ENCODE measurements around the gene CAMK2D.

Gene CAMK2D

DNA sequence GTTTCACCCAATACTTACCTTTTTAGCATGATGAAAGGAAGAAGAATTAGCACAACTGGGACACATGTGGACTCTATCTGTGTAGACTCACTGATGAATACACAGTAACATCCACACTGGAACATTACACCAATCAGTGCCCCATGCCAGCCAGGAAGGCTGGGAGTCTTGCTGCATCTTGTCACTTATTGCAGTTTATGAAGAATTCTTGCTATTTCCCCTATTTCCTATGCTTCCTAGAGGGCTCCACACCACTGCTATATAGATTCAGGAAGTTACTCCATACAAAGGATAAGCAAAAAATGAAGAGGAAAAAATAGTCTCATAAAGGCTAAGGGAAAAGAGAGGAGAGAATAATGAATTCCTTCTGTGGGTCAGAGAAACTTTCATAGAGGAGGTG, 201.0 kb downstream of the CAMK2D start:
- ChIA-PET POLR2A (interaction anchor here (0.6 kb wide), 1 partner anchor 64 kb away, joined by 3 read pairs; no protein-coding TSS in a partner anchor), CTCF (no interaction called here)
- Histone ChIP-seq H3K27ac (ENCODE audit: insufficient read depth in 1 of 2, low read depth in 1 of 2, low read length in 2 of 2, poor library complexity in 1 of 2, severe bottlenecking in 2 of 2) (no peak overlapping the region), H3K4me1 (ENCODE audit: control extremely low read depth in 1 of 4, control insufficient read depth in 4 of 4, insufficient read depth in 4 of 4, low read length in 3 of 4) (peaks cover 10 to 23% (median 15%) of the 10 kb centered on the region in 4 experiments), H3K9me3 (ENCODE audit: control extremely low read depth in 1 of 5, control insufficient read depth in 4 of 5, insufficient read depth in 2 of 5, low read depth in 1 of 5, low read length in 4 of 5) (no peaks in the 10 kb centered on the region), H3K27me3 (replicated peaks in 2 of 5; ENCODE audit: control insufficient read depth in 4 of 5, insufficient read depth in 5 of 5, low read length in 4 of 5) (peaks cover 2 to 53% (median 14%) of the 10 kb centered on the region in 5 experiments), H3K36me3 (ENCODE audit: control insufficient read depth in 4 of 4, insufficient read depth in 4 of 4, low read length in 3 of 4) (no peaks in the 10 kb centered on the region), H3K4me3 (ENCODE audit: control insufficient read depth in 1 of 7, extremely low read depth in 1 of 7, insufficient read depth in 4 of 7, low read depth in 2 of 7, low read length in 6 of 7) (no peak overlapping the region)
- DNase-seq, result no peak

DNA sequence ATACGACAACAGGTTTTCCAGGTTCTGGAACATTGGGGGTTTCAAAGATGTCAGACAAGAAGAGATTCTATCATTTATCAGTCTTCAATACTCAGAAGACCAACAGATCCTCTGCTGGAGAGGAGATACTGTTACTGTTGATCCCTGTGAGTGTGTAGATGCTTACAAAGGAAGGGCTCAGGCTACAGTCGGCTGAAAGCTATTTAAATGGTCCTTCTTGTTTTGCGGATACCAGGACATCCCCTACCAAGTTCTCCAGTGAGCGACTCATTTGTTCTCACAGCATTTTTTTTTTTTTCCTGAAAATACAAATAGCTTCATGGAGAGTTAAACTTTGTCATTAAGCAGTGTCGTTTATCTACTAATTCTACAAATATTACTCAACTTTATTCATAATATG, 201.6 kb downstream of the CAMK2D start:
- H3K9me3 ChIP-seq (ENCODE audit: control extremely low read depth in 1 of 5, control insufficient read depth in 4 of 5, insufficient read depth in 2 of 5, low read depth in 1 of 5, low read length in 4 of 5), result no peaks in the 10 kb centered on the region
- H3K4me3 ChIP-seq (ENCODE audit: control insufficient read depth in 1 of 7, extremely low read depth in 1 of 7, insufficient read depth in 4 of 7, low read depth in 2 of 7, low read length in 6 of 7), result no peak overlapping the region
- peaks cover 2 to 55% (median 14%) of the 10 kb centered on the region in 5 experiments for H3K27me3 ChIP-seq (replicated peaks in 2 of 5; ENCODE audit: control insufficient read depth in 4 of 5, insufficient read depth in 5 of 5, low read length in 4 of 5)
- POLR2A ChIA-PET, result interaction anchor here (0.6 kb wide), 1 partner anchor 63 kb away, joined by 3 read pairs; no protein-coding TSS in a partner anchor
- CTCF ChIA-PET, result interaction anchor here (1.1 kb wide), 1 partner anchor 12 kb away, joined by 3 read pairs; no protein-coding TSS in a partner anchor
- H3K4me1 ChIP-seq (ENCODE audit: control extremely low read depth in 1 of 4, control insufficient read depth in 4 of 4, insufficient read depth in 4 of 4, low read length in 3 of 4), result peaks cover 5 to 17% (median 12%) of the 10 kb centered on the region in 4 experiments
- no peak for DNase-seq
- H3K36me3 ChIP-seq (ENCODE audit: control insufficient read depth in 4 of 4, insufficient read depth in 4 of 4, low read length in 3 of 4), result no peaks in the 10 kb centered on the region
- H3K27ac ChIP-seq (ENCODE audit: insufficient read depth in 1 of 2, low read depth in 1 of 2, low read length in 2 of 2, poor library complexity in 1 of 2, severe bottlenecking in 2 of 2), result no peak overlapping the region
- 95% methylated on average over 3 of the region's 5 CpGs for WGBS (ENCODE audit: insufficient coverage)

DNA sequence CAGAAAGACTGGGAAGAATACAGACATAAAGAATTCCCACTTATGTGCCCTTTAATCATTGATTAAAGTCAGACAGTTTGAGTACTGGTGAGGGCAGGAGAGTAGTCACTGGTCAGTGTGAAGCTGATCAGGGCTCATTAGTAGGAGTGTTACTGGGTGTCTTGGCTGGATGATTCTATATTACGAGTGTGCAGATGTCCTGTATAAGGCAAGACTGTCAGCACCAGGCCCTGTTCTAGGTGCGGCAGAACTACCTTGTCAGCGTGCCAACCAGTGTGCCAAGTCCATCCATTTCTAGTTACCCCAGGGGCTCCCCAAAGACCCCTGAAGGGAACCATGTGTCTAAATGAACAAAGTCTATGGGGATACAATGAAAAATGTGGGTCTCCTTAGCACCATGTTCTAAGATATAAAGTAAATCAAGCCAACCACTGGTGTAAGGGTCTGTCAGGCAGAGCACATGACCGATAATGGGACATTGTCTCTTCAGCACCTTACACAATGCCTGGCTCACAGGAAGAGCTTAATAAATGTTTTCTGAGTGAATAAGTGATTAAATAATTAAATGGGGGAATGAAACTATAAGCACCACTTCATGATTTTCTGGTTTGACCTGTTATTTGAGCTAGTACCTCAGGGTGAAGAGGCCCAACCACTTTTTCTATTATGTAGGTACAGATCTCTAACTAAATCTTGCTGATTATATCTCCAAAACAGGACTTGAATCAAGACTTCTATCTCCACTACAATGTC, 205.0 kb downstream of the CAMK2D start:
- Histone ChIP-seq H3K4me3 (ENCODE audit: control insufficient read depth in 1 of 7, extremely low read depth in 1 of 7, insufficient read depth in 4 of 7, low read depth in 2 of 7, low read length in 6 of 7) (no peak overlapping the region), H3K9me3 (ENCODE audit: control extremely low read depth in 1 of 5, control insufficient read depth in 4 of 5, insufficient read depth in 2 of 5, low read depth in 1 of 5, low read length in 4 of 5) (no peaks in the 10 kb centered on the region), H3K27ac (ENCODE audit: insufficient read depth in 1 of 2, low read depth in 1 of 2, low read length in 2 of 2, poor library complexity in 1 of 2, severe bottlenecking in 2 of 2) (no peak overlapping the region), H3K4me1 (ENCODE audit: control extremely low read depth in 1 of 4, control insufficient read depth in 4 of 4, insufficient read depth in 4 of 4, low read length in 3 of 4) (no peaks in the 10 kb centered on the region), H3K27me3 (replicated peaks in 2 of 5; ENCODE audit: control insufficient read depth in 4 of 5, insufficient read depth in 5 of 5, low read length in 4 of 5) (peaks cover 0 to 33% (median 3%) of the 10 kb centered on the region in 5 experiments), H3K36me3 (ENCODE audit: control insufficient read depth in 4 of 4, insufficient read depth in 4 of 4, low read length in 3 of 4) (no peaks in the 10 kb centered on the region)
- ChIA-PET POLR2A (no interaction called here), CTCF (interaction anchor here (0.8 to 2.2 kb wide), 4 partner anchors 9 to 1049 kb away, joined by 3 to 14 read pairs (median 4); no protein-coding TSS in a partner anchor)
- DNase-seq, result no peak
- 96% methylated on average over 2 of the region's 4 CpGs for WGBS (ENCODE audit: insufficient coverage)

DNA sequence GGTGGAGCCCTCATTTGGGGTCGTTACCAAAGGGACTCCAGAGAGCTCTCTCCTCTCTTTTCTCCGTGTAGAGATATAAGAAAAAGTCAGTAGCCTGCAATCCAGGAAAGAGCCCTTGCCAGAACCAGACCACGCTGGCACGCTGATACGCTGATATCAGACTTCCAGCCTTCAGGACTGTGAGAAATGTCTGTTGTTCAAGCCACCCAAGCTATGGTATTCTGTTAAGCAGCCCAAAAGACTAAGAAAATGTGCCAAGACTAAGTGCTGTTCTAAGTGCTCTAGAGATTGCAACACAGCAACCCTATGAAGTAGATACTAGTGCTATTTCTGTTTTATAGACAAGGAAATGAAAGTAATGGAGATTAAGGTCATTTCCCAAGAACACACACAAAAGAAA, 205.7 kb downstream of the CAMK2D start:
- no peaks in the 10 kb centered on the region for H3K9me3 ChIP-seq (ENCODE audit: control extremely low read depth in 1 of 5, control insufficient read depth in 4 of 5, insufficient read depth in 2 of 5, low read depth in 1 of 5, low read length in 4 of 5)
- no peaks in the 10 kb centered on the region for H3K36me3 ChIP-seq (ENCODE audit: control insufficient read depth in 4 of 4, insufficient read depth in 4 of 4, low read length in 3 of 4)
- ChIA-PET POLR2A (no interaction called here), CTCF (interaction anchor here (1.0 to 2.2 kb wide), 2 partner anchors 10 to 1049 kb away, joined by 3 to 6 read pairs; no protein-coding TSS in a partner anchor)
- no peak overlapping the region for H3K27ac ChIP-seq (ENCODE audit: insufficient read depth in 1 of 2, low read depth in 1 of 2, low read length in 2 of 2, poor library complexity in 1 of 2, severe bottlenecking in 2 of 2)
- DNase-seq, result no peak
- 98% methylated on average over 4 of the region's 5 CpGs for WGBS (ENCODE audit: insufficient coverage)
- H3K4me3 ChIP-seq (ENCODE audit: control insufficient read depth in 1 of 7, extremely low read depth in 1 of 7, insufficient read depth in 4 of 7, low read depth in 2 of 7, low read length in 6 of 7), result no peak overlapping the region
- peaks cover 0 to 29% (median 3%) of the 10 kb centered on the region in 5 experiments for H3K27me3 ChIP-seq (replicated peaks in 2 of 5; ENCODE audit: control insufficient read depth in 4 of 5, insufficient read depth in 5 of 5, low read length in 4 of 5)
- no peaks in the 10 kb centered on the region for H3K4me1 ChIP-seq (ENCODE audit: control extremely low read depth in 1 of 4, control insufficient read depth in 4 of 4, insufficient read depth in 4 of 4, low read length in 3 of 4)

DNA sequence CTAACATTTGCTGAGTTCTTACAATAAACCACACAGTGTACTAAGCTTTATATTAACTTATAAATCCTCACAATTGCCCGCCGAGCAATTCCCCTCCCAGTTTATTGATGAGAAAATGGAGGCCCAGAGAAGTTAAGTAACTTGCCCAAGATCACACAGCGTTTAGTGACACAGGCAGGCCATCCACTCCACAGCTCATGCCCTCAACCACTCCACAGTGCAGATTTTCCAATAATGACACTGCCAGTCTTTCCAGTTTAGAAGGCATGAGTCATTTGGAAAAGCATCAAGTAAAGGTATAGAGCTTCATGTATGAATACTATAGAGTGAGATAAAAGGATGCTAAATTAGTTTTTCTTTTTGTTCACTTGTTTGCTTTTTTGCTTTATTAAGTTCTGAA, 208.5 kb downstream of the CAMK2D start:
- H3K36me3 ChIP-seq (ENCODE audit: control insufficient read depth in 4 of 4, insufficient read depth in 4 of 4, low read length in 3 of 4), result no peaks in the 10 kb centered on the region
- peaks cover 0 to 22% (median 3%) of the 10 kb centered on the region in 5 experiments for H3K27me3 ChIP-seq (replicated peaks in 2 of 5; ENCODE audit: control insufficient read depth in 4 of 5, insufficient read depth in 5 of 5, low read length in 4 of 5)
- H3K9me3 ChIP-seq (ENCODE audit: control extremely low read depth in 1 of 5, control insufficient read depth in 4 of 5, insufficient read depth in 2 of 5, low read depth in 1 of 5, low read length in 4 of 5), result no peaks in the 10 kb centered on the region
- WGBS (ENCODE audit: insufficient coverage), result no CpG with 5 or more reads among the region's 3 CpGs
- H3K27ac ChIP-seq (ENCODE audit: insufficient read depth in 1 of 2, low read depth in 1 of 2, low read length in 2 of 2, poor library complexity in 1 of 2, severe bottlenecking in 2 of 2), result no peak overlapping the region
- ChIA-PET CTCF (interaction anchor here (1.3 kb wide), 1 partner anchor 9 kb away, joined by 4 read pairs; no protein-coding TSS in a partner anchor), POLR2A (no interaction called here)
- H3K4me3 ChIP-seq (ENCODE audit: control insufficient read depth in 1 of 7, extremely low read depth in 1 of 7, insufficient read depth in 4 of 7, low read depth in 2 of 7, low read length in 6 of 7), result no peak overlapping the region
- no peaks in the 10 kb centered on the region for H3K4me1 ChIP-seq (ENCODE audit: control extremely low read depth in 1 of 4, control insufficient read depth in 4 of 4, insufficient read depth in 4 of 4, low read length in 3 of 4)
- DNase-seq, result no peak

DNA sequence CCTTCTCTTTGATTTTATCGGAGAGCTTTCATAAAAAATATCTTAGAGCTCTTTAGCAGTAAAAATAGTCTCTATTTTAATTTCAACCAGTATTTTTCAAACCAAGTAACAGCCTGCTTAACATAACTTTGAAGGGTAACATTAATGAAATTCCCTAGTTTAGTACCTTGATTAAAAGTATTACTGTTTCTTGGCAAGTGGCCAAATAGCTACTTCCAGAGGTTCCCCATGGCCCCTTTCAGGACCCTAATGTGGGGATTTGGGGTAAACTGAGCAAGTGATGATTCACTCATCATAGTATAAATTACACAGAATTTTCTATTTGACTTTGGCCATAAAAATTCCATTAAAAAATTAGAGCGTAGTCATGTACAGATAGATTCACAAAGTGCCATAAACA, 211.0 kb downstream of the CAMK2D start:
- Histone ChIP-seq H3K4me1 (ENCODE audit: control extremely low read depth in 1 of 4, control insufficient read depth in 4 of 4, insufficient read depth in 4 of 4, low read length in 3 of 4) (no peaks in the 10 kb centered on the region), H3K36me3 (ENCODE audit: control insufficient read depth in 4 of 4, insufficient read depth in 4 of 4, low read length in 3 of 4) (no peaks in the 10 kb centered on the region), H3K9me3 (ENCODE audit: control extremely low read depth in 1 of 5, control insufficient read depth in 4 of 5, insufficient read depth in 2 of 5, low read depth in 1 of 5, low read length in 4 of 5) (no peaks in the 10 kb centered on the region), H3K27me3 (replicated peaks in 2 of 5; ENCODE audit: control insufficient read depth in 4 of 5, insufficient read depth in 5 of 5, low read length in 4 of 5) (peaks cover 0 to 5% (median 0%) of the 10 kb centered on the region in 5 experiments), H3K4me3 (ENCODE audit: control insufficient read depth in 1 of 7, extremely low read depth in 1 of 7, insufficient read depth in 4 of 7, low read depth in 2 of 7, low read length in 6 of 7) (no peak overlapping the region), H3K27ac (ENCODE audit: insufficient read depth in 1 of 2, low read depth in 1 of 2, low read length in 2 of 2, poor library complexity in 1 of 2, severe bottlenecking in 2 of 2) (no peak overlapping the region)
- ChIA-PET CTCF (interaction anchor here (1.1 to 1.9 kb wide), 2 partner anchors 9 to 42 kb away, joined by 4 to 9 read pairs; no protein-coding TSS in a partner anchor), POLR2A (no interaction called here)
- WGBS (ENCODE audit: insufficient coverage), result no CpG with 5 or more reads among the region's 2 CpGs
- no peak for DNase-seq

DNA sequence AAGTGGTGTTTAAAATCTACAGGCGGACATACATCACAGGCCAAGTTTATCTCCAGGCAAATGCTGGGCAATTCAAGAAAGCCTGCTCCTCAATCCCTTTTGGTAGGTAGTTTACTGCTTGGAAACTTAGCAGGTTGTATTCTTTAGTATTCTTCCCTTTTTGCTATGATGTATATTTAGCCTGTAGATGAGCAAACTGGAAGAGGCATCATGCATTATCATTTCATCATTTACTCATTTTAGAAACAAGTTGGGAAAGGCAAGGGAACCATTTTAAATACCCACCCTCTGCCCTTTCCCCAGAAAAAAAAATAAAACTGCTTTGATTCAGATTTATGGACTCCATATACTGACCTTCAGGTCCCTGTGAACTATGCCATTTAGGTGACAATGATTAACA, 213.2 kb downstream of the CAMK2D start:
- ChIA-PET POLR2A (no interaction called here), CTCF (interaction anchor here (0.6 to 2.2 kb wide), 16 partner anchors 9 to 882 kb away, joined by 3 to 14 read pairs (median 4); no protein-coding TSS in a partner anchor)
- Histone ChIP-seq H3K4me3 (ENCODE audit: control insufficient read depth in 1 of 7, extremely low read depth in 1 of 7, insufficient read depth in 4 of 7, low read depth in 2 of 7, low read length in 6 of 7) (no peak overlapping the region), H3K27me3 (replicated peaks in 2 of 5; ENCODE audit: control insufficient read depth in 4 of 5, insufficient read depth in 5 of 5, low read length in 4 of 5) (peaks cover 0 to 3% (median 0%) of the 10 kb centered on the region in 5 experiments), H3K36me3 (ENCODE audit: control insufficient read depth in 4 of 4, insufficient read depth in 4 of 4, low read length in 3 of 4) (no peaks in the 10 kb centered on the region), H3K4me1 (ENCODE audit: control extremely low read depth in 1 of 4, control insufficient read depth in 4 of 4, insufficient read depth in 4 of 4, low read length in 3 of 4) (no peaks in the 10 kb centered on the region), H3K9me3 (ENCODE audit: control extremely low read depth in 1 of 5, control insufficient read depth in 4 of 5, insufficient read depth in 2 of 5, low read depth in 1 of 5, low read length in 4 of 5) (no peaks in the 10 kb centered on the region), H3K27ac (ENCODE audit: insufficient read depth in 1 of 2, low read depth in 1 of 2, low read length in 2 of 2, poor library complexity in 1 of 2, severe bottlenecking in 2 of 2) (no peak overlapping the region)
- DNase-seq, result no peak
- 100% methylated on average over 1 of the region's 1 CpG for WGBS (ENCODE audit: insufficient coverage)
